NCI-H748 treated with DMSO at 0.1 percent for 48 hours (cell line): ENCODE results near the gene HDAC9.
"Not testable (repeated sequence)": the region's sequence is repeated elsewhere in the genome, so short reads cannot be mapped to it uniquely, and the experiment has no call there.

ENCODE experiments used
- DNase-seq: peaks from one replicate; lab custom pipeline; 2025; lab: John Stamatoyannopoulos, UW

Gene HDAC9

GRCh38 chr7:18727115-18727870 is 231.7 kb downstream of the HDAC9 start:
- DNase-seq: no peak

DNA sequence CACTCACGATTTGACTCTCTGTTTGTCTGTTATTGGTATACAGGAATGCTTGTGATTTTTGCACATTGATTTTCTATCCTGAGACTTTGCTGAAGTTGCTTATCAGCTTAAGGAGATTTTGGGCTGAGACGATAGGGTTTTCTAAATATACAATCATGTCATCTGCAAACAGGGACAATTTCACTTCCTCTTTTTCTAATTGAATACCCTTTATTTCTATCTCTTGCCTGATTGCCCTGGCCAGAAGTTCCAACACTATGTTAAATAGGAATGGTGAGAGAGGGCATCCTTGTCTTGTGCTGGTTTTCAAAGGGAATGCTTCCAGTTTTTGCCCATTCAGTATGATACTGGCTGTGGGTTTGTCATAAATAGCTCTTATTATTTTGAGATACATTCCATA is 240.5 kb downstream of the HDAC9 start:
- DNase-seq: not testable (repeated sequence)

- DNase-seq: no peak
These were observed 245.0 kb downstream of the HDAC9 start for GRCh38 chr7:18740579-18740988.

GRCh38 chr7:18753972-18754610 is 258.5 kb downstream of the HDAC9 start:
- no peak for DNase-seq

DNA sequence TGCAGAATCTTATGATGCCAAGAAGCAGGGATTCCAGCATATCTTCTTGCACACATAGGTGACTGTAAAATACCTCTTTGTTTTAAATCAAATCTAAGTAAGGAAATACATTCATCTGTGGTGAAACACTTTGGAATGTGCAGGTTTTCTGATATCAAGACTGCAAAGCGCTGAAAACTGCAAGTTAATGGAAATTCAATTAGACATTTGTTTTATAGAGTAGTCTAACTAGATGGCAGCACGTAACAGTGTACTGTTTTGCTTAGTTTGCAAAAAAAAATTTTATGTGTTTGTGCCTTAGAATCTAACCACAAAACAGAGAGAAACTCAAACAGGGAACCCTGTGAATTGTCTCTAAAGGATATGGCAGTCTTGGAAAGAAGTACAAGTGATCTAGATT is 259.2 kb downstream of the HDAC9 start:
- DNase-seq: no peak

- DNase-seq: no peak
These were observed 260.2 kb downstream of the HDAC9 start for GRCh38 chr7:18755793-18756192.

- DNase-seq: no peak
These were observed 261.0 kb downstream of the HDAC9 start for GRCh38 chr7:18756378-18757050.

- DNase-seq: no peak
These were observed 264.5 kb downstream of the HDAC9 start for GRCh38 chr7:18760046-18760445.

GRCh38 chr7:18760631-18761445 is 265.3 kb downstream of the HDAC9 start:
- DNase-seq: no peak

DNA sequence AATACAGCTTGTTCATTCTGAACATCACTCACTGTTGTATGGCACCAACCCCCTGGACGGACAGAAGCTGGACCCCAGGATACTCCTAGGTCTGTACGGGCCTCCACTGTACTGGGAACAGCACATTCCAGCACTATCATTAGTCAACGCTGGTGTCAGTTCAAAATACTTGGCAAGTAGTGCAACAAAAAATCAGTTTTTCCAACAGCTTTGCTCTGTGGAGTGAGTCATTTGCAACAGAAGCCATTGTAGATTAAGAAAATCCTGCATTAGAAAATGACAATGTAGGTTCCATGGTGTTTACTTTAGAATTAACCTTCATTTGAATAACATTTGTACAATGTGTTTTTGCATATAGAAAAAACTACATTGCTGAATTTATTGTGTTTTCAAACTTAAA is 266.6 kb downstream of the HDAC9 start:
- no peak for DNase-seq

- DNase-seq: no peak
These were observed 272.7 kb downstream of the HDAC9 start for GRCh38 chr7:18768256-18768655.

- no peak for DNase-seq
These were observed 274.7 kb downstream of the HDAC9 start for GRCh38 chr7:18770154-18770811.

- no peak for DNase-seq
These were observed 275.3 kb downstream of the HDAC9 start for GRCh38 chr7:18770822-18771221.

- no peak for DNase-seq
These were observed 276.5 kb downstream of the HDAC9 start for GRCh38 chr7:18771834-18772566.

DNA sequence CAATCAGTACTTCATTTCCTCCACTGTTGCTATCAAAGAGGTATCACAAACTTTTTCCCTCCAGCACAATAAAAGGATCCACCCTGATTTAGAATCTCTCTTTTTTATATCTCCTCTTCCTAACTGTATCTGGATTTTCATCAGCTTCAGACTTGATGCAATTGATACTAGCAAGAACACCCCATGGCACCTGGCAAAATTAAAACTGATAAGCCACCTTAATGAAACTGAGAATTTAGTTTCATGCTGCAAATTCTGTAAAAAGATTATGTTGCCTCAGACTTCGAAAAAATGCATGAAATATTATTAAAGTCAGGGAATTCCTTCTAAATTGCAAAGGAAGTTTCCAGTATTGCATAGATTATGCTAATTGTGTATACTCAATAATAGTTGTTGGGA is 277.0 kb downstream of the HDAC9 start:
- no peak for DNase-seq

DNA sequence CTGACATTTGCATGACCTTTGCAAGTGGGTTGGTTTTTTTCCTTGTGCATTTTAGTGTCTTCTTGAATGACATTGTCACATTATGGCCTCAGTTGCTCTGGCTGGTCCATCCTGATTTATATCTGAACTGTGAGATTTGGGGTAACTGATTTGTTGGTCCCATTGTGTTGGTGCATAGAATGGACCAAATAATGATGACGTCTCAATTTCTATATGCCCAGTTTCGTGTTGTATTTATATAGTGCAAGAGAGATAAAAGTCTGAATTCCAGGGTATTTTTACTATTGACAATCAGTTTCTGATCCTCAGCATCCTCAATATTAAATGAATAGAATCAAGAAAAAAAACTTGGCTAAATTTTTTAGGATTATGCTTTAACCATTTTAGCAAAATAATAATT is 281.8 kb downstream of the HDAC9 start:
- DNase-seq: no peak

- DNase-seq: no peak
These were observed 283.0 kb downstream of the HDAC9 start for GRCh38 chr7:18778594-18778993.

GRCh38 chr7:18780266-18780665 is 284.7 kb downstream of the HDAC9 start:
- no peak for DNase-seq

DNA sequence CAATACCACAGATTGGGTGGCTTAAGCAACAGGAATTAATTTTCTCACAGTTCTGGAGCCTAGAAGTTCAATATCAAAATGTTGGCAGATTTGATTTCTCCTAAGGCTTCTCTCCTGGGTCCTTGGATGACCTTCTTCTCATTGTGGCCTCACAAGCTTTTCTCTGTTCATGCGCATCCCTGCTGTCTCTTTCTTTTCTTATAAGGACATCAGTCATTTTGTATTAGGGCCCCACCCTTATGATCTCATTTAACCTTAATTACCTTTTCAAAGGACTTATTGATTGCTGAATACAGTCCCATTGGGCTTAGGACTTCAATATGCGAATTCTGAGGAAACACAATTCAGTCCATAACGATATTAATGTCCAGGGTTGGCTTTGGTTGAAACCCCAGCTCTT is 285.4 kb downstream of the HDAC9 start:
- no peak for DNase-seq

DNA sequence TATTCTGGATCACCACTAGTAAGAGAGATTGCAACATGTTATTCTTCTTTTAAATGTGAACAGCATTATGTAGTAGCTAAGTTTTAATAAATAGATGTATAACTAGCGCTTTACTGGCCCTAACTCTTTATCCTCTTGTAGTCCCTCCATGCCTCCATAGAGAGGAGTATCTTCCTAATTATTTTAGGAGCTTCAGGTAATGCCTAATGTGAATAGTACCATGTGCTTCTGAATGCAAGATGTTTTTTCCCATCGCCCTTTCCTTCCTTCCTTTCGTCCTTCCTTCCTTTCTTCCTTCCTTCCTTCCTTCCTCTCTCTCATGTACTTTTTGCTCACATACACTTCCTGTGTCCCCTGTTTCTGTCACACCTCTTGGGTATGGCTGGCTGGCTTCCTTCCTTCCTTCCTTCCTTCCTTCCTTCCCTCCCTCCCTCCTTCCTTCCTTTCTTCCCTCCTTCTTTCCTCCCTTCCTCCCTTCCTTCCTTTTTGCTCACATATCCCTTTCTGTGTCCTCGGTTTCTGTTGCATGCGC is 290.7 kb downstream of the HDAC9 start:
- DNase-seq: no peak

GRCh38 chr7:18786796-18787195 is 291.2 kb downstream of the HDAC9 start:
- no peak for DNase-seq
